GM19324 (cell line): ENCODE data around the gene TNXB.
"Not testable (repeated sequence)": the region's sequence is repeated elsewhere in the genome, so short reads cannot be mapped to it uniquely, and the experiment has no call there.

ENCODE experiments used
- ATAC-seq: cut with Tn5 transposase; IDR thresholded peaks from one replicate; pipeline ENCODE4 v1.9.1; 2021; ENCODE audit warnings: mild to moderate bottlenecking, moderate library complexity; ENCODE audit not compliant: unreplicated experiment, low FRiP score

TNXB gene

GRCh38 chr6:32086661-32087573, 22.2 kb downstream of the TNXB start:
- ATAC-seq, result no peak

- no peak for ATAC-seq
Measured at GRCh38 chr6:32085759-32086459, 23.2 kb downstream of the TNXB start.

- ATAC-seq, result no peak
Measured at GRCh38 chr6:32084780-32085179, 24.4 kb downstream of the TNXB start.

- ATAC-seq, result no peak
Measured at GRCh38 chr6:32083812-32084768, 25.0 kb downstream of the TNXB start.

- no peak for ATAC-seq
Measured at GRCh38 chr6:32082935-32083334, 26.2 kb downstream of the TNXB start.

GRCh38 chr6:32082478-32082877, 26.7 kb downstream of the TNXB start:
- no peak for ATAC-seq

GRCh38 chr6:32081168-32081990, 27.8 kb downstream of the TNXB start:
- no peak for ATAC-seq

GRCh38 chr6:32079566-32080290, 29.4 kb downstream of the TNXB start:
- ATAC-seq, result no peak

GRCh38 chr6:32076321-32076809, 32.8 kb downstream of the TNXB start:
- ATAC-seq, result no peak

- ATAC-seq, result no peak
Measured at GRCh38 chr6:32075781-32076180, 33.4 kb downstream of the TNXB start.

GRCh38 chr6:32074996-32075532, 34.1 kb downstream of the TNXB start:
- ATAC-seq, result no peak

GRCh38 chr6:32073613-32074012, 35.5 kb downstream of the TNXB start:
- no peak for ATAC-seq

GRCh38 chr6:32073101-32073500, 36.0 kb downstream of the TNXB start:
- no peak for ATAC-seq

- no peak for ATAC-seq
Measured at GRCh38 chr6:32070814-32071543, 38.2 kb downstream of the TNXB start.

GRCh38 chr6:32069878-32070515, 39.1 kb downstream of the TNXB start:
- no peak for ATAC-seq

GRCh38 chr6:32069460-32069859, 39.7 kb downstream of the TNXB start:
- ATAC-seq, result no peak

- no peak for ATAC-seq
Measured at GRCh38 chr6:32068867-32069266, 40.3 kb downstream of the TNXB start.

- not testable (repeated sequence) for ATAC-seq
Measured at GRCh38 chr6:32068315-32068714, 40.8 kb downstream of the TNXB start.
